GM06990 (cell line): Measurements from ENCODE around the gene EPHB6.

Experiments used
- DNase-seq: peaks from one replicate; pipeline ENCODE4 v3.0.0-alpha.2; 2011; ENCODE audit not compliant: insufficient read length; ENCODE audit errors: extremely low read depth
- H3K27me3 ChIP-seq: replicated peaks from 2 replicates; pipeline ENCODE4 v1.6.0; 2011; ENCODE audit warnings: low read length; ENCODE audit not compliant: control insufficient read depth, insufficient read depth
- H3K36me3 ChIP-seq: 2 replicates; pipeline ENCODE4 v1.5.1; 2011; ENCODE audit warnings: low read length; ENCODE audit not compliant: control insufficient read depth, insufficient read depth
- H3K4me3 ChIP-seq: replicated peaks from 2 replicates; pipeline ENCODE4 v1.5.1; 2011; ENCODE audit warnings: low read depth, mild to moderate bottlenecking, control low read depth, low read length
- CTCF ChIP-seq: IDR thresholded peaks from 2 replicates; pipeline ENCODE4 v1.5.1; 2011; ENCODE audit warnings: low read length, control low read depth, mild to moderate bottlenecking, inconsistent platforms; ENCODE audit not compliant: insufficient read depth, poor library complexity, severe bottlenecking

EPHB6 gene

GRCh38 chr7:142817506-142817905 is 37.4 kb upstream of the EPHB6 start:
- Histone ChIP-seq H3K4me3 (no peak overlapping the region), H3K36me3 (no peaks in the 10 kb centered on the region), H3K27me3 (no peaks in the 10 kb centered on the region)
- TF ChIP-seq CTCF = no peak
- DNase-seq = no peak

- Histone ChIP-seq H3K36me3 (no peaks in the 10 kb centered on the region), H3K27me3 (no peaks in the 10 kb centered on the region), H3K4me3 (no peak overlapping the region)
- no peak for DNase-seq
- no peak for TF ChIP-seq CTCF
Observed at GRCh38 chr7:142819530-142819929, 35.3 kb upstream of the EPHB6 start.

DNA sequence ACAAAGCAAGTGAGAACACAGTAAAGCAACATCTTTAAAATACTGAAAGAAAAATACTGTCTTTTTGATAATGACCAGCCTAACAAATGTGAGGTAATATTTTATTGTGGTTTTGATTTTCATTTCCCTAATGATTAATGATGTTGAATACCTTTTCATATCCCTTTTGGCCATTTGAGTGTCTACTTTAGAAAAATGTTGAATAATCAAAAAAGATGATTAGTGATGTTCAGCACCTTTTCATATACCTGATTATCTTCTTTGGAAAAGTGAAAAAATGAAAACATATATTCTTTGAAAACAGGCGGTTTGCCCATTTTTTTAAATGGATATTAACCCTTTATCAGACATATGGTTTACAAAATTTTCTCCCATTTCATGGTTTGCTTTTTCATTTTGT is 32.2 kb upstream of the EPHB6 start:
- no peaks in the 10 kb centered on the region for H3K36me3 ChIP-seq
- TF ChIP-seq CTCF = no peak
- no peak overlapping the region for H3K4me3 ChIP-seq
- DNase-seq = no peak
- H3K27me3 ChIP-seq = no peaks in the 10 kb centered on the region

GRCh38 chr7:142827951-142828500 is 26.9 kb upstream of the EPHB6 start:
- no peaks in the 10 kb centered on the region for H3K27me3 ChIP-seq
- TF ChIP-seq CTCF = no peak
- H3K36me3 ChIP-seq = no peaks in the 10 kb centered on the region
- no peak for DNase-seq
- no peak overlapping the region for H3K4me3 ChIP-seq

DNA sequence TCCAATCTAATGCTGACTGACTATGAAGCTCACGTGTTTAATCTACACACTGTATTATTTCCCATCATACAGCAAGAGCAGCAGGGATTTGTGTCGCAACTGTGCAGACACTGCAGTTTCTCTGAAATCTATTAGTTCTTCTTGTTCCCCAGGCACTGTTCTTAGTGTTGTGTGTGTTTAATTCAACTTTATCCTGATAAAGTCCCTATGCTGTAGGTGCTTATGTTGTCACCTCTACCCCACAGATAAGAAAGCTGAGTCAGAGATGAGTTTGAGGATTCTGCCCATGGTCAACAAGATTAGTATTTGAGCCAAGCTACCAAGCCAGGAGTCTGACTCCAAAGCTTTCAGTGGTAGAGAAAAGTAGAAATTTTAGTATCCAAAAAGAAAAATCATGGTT is 22.5 kb upstream of the EPHB6 start:
- DNase-seq = no peak
- no peaks in the 10 kb centered on the region for H3K27me3 ChIP-seq
- TF ChIP-seq CTCF = no peak
- no peak overlapping the region for H3K4me3 ChIP-seq
- H3K36me3 ChIP-seq = no peaks in the 10 kb centered on the region
